Stimulated activated memory B cell treated with anti-CD40 and anti-IgM and Interleukin-4, amounts not matched to agents 10 μg/mL and 1 μg/mL and 100 μg/mL, for 72 hours (primary cell): ENCODE results near the gene MAVS.

Source experiments
- ATAC-seq: fragments of 150-1000 bp; cut with Tn5 transposase; 2 replicates; pipeline ENCODE4 v1.10.0; 2021
- H3K27ac Mint-ChIP-seq: one replicate; pipeline ENCODE4 v1.8.0; 2022; ENCODE audit warnings: mild to moderate bottlenecking, mixed read lengths
- H3K27me3 Mint-ChIP-seq: one replicate; pipeline ENCODE4 v1.8.0; 2022; ENCODE audit warnings: mixed read lengths
- H3K36me3 Mint-ChIP-seq: one replicate; pipeline ENCODE4 v1.8.0; 2022; ENCODE audit warnings: mixed read lengths
- H3K4me1 Mint-ChIP-seq: one replicate; pipeline ENCODE4 v1.8.0; 2022; ENCODE audit warnings: mixed read lengths
- H3K4me3 Mint-ChIP-seq: one replicate; pipeline ENCODE4 v1.8.0; 2022; ENCODE audit warnings: mild to moderate bottlenecking, moderate library complexity, mixed read lengths
- H3K9me3 Mint-ChIP-seq: one replicate; pipeline ENCODE4 v1.8.0; 2022; ENCODE audit warnings: mixed read lengths

MAVS gene

GRCh38 chr20:3922223-3922982, 75.8 kb downstream of the MAVS start:
- Mint-ChIP-seq H3K27me3 (no peaks in the 10 kb centered on the region), H3K9me3 (no peaks in the 10 kb centered on the region), H3K4me3 (no peak overlapping the region), H3K27ac (peak overlapping the region; percentile 55), H3K36me3 (peaks cover 59% of the 10 kb centered on the region), H3K4me1 (peaks cover 46% of the 10 kb centered on the region)
- no peak for ATAC-seq

GRCh38 chr20:3922983-3923339, 76.3 kb downstream of the MAVS start:
- no peaks in the 10 kb centered on the region for H3K9me3 Mint-ChIP-seq
- no peaks in the 10 kb centered on the region for H3K27me3 Mint-ChIP-seq
- H3K27ac Mint-ChIP-seq, result peak overlapping the region; percentile 55
- no peak overlapping the region for H3K4me3 Mint-ChIP-seq
- H3K4me1 Mint-ChIP-seq, result peaks cover 49% of the 10 kb centered on the region
- no peak for ATAC-seq
- peaks cover 59% of the 10 kb centered on the region for H3K36me3 Mint-ChIP-seq

GRCh38 chr20:3923818-3924217, 77.2 kb downstream of the MAVS start:
- Mint-ChIP-seq H3K4me3 (no peak overlapping the region), H3K27ac (peak overlapping the region; percentile 55), H3K9me3 (no peaks in the 10 kb centered on the region), H3K36me3 (peaks cover 54% of the 10 kb centered on the region), H3K4me1 (peaks cover 53% of the 10 kb centered on the region), H3K27me3 (no peaks in the 10 kb centered on the region)
- ATAC-seq, result no peak

GRCh38 chr20:3924304-3925112, 77.9 kb downstream of the MAVS start:
- Mint-ChIP-seq H3K4me3 (no peak overlapping the region), H3K36me3 (peaks cover 47% of the 10 kb centered on the region), H3K27ac (peak overlapping the region; percentile 20), H3K4me1 (peaks cover 53% of the 10 kb centered on the region), H3K9me3 (no peaks in the 10 kb centered on the region), H3K27me3 (no peaks in the 10 kb centered on the region)
- ATAC-seq, result peak; percentile 24

- Mint-ChIP-seq H3K27me3 (no peaks in the 10 kb centered on the region), H3K4me3 (no peak overlapping the region), H3K4me1 (peaks cover 53% of the 10 kb centered on the region), H3K27ac (peak overlapping the region; percentile 20), H3K36me3 (peaks cover 47% of the 10 kb centered on the region), H3K9me3 (no peaks in the 10 kb centered on the region)
- no peak for ATAC-seq
Observed at GRCh38 chr20:3925113-3925695, 78.6 kb downstream of the MAVS start.
